HG02759 (cell line): ENCODE data around the gene EXD2.
"Not testable (repeated sequence)": the region's sequence is repeated elsewhere in the genome, so short reads cannot be mapped to it uniquely, and the experiment has no call there.

Experiments
- ATAC-seq: cut with Tn5 transposase; IDR thresholded peaks from one replicate; pipeline ENCODE4 v1.9.1; 2021; ENCODE audit warnings: mild to moderate bottlenecking, moderate library complexity; ENCODE audit not compliant: unreplicated experiment

Gene EXD2

GRCh38 chr14:69275331-69275730 lies 84.0 kb downstream of the EXD2 start:
- no peak for ATAC-seq

GRCh38 chr14:69277356-69277755 lies 86.1 kb downstream of the EXD2 start:
- not testable (repeated sequence) for ATAC-seq

- no peak for ATAC-seq
Observed at GRCh38 chr14:69280746-69281291, 89.5 kb downstream of the EXD2 start.

GRCh38 chr14:69281450-69282169 lies 90.3 kb downstream of the EXD2 start:
- ATAC-seq: no peak

- no peak for ATAC-seq
Observed at GRCh38 chr14:69282448-69282847, 91.2 kb downstream of the EXD2 start.

GRCh38 chr14:69284170-69284569 lies 92.9 kb downstream of the EXD2 start:
- ATAC-seq: no peak

GRCh38 chr14:69285661-69286255 lies 94.5 kb downstream of the EXD2 start:
- ATAC-seq: no peak

- no peak for ATAC-seq
Observed at GRCh38 chr14:69287098-69288010, 96.1 kb downstream of the EXD2 start.

GRCh38 chr14:69288011-69288771 lies 96.9 kb downstream of the EXD2 start:
- no peak for ATAC-seq

- ATAC-seq: no peak
Observed at GRCh38 chr14:69288956-69289705, 97.8 kb downstream of the EXD2 start.

- ATAC-seq: no peak
Observed at GRCh38 chr14:69289811-69290520, 98.7 kb downstream of the EXD2 start.

GRCh38 chr14:69290881-69291280 lies 99.6 kb downstream of the EXD2 start:
- ATAC-seq: not testable (repeated sequence)

GRCh38 chr14:69291396-69291795 lies 100.1 kb downstream of the EXD2 start:
- ATAC-seq: no peak

- no peak for ATAC-seq
Observed at GRCh38 chr14:69291891-69292561, 100.7 kb downstream of the EXD2 start.
